NCI-H1092 treated with DMSO at 0.1 percent for 48 hours (cell line): ENCODE measurements around the gene BCKDHA.
A peak's percentile ranks its signal among the peaks of the same experiment; 100 is the strongest.

Experiments
- DNase-seq: peaks from one replicate; lab custom pipeline; 2025; lab: John Stamatoyannopoulos, UW

BCKDHA gene

GRCh38 chr19:41397086-41398049 lies at the start of gene BCKDHA, which contains the start of gene EXOSC5:
Gene BCKDHA, plus strand, starts transcription at chr19:41397818. Its CDS starts 10 bp downstream, at chr19:41397828.
Gene EXOSC5, minus strand, starts transcription at chr19:41397359. Its CDS starts 31 bp downstream, at chr19:41397328.
- DNase-seq = peak; percentile 99

GRCh38 chr19:41350735-41351338 lies 46.8 kb upstream of the BCKDHA start:
- no peak for DNase-seq

GRCh38 chr19:41351339-41352245 lies 46.0 kb upstream of the BCKDHA start:
- DNase-seq = no peak

- no peak for DNase-seq
Measured at GRCh38 chr19:41352279-41352608, 45.4 kb upstream of the BCKDHA start.

GRCh38 chr19:41352609-41353465 lies 44.8 kb upstream of the BCKDHA start:
- no peak for DNase-seq

GRCh38 chr19:41353466-41354342 lies 43.9 kb upstream of the BCKDHA start, which contains the start of gene TGFB1:
Gene TGFB1, minus strand, starts transcription at chr19:41353922. Its CDS starts 878 bp downstream, at chr19:41353044.
- DNase-seq = no peak

- DNase-seq = no peak
Measured at GRCh38 chr19:41354343-41354953, 43.2 kb upstream of the BCKDHA start.

- no peak for DNase-seq
Measured at GRCh38 chr19:41355035-41355434, 42.6 kb upstream of the BCKDHA start.

- DNase-seq = no peak
Measured at GRCh38 chr19:41355802-41356201, 41.8 kb upstream of the BCKDHA start.

- DNase-seq = no peak
Measured at GRCh38 chr19:41356984-41357739, 40.5 kb upstream of the BCKDHA start.

- no peak for DNase-seq
Measured at GRCh38 chr19:41357746-41358145, 39.9 kb upstream of the BCKDHA start.

GRCh38 chr19:41359741-41360140 lies 37.9 kb upstream of the BCKDHA start:
- no peak for DNase-seq

GRCh38 chr19:41362143-41362847 lies 35.3 kb upstream of the BCKDHA start:
- DNase-seq = no peak

GRCh38 chr19:41363371-41363752 lies 34.3 kb upstream of the BCKDHA start:
- no peak for DNase-seq

GRCh38 chr19:41363753-41364523 lies 33.7 kb upstream of the BCKDHA start, which contains the start of gene B9D2:
Gene B9D2, minus strand, starts transcription at chr19:41364149. Its CDS starts 630 bp downstream, at chr19:41363519.
- DNase-seq = peak; percentile 98

GRCh38 chr19:41364524-41365391 lies 32.9 kb upstream of the BCKDHA start:
- no peak for DNase-seq
